GM10847 (cell line): ENCODE measurements around the gene INPP4A.

ENCODE experiments used
- POLR2A ChIP-seq: IDR thresholded peaks from 2 replicates; pipeline ENCODE4 v1.6.1; 2011; ENCODE audit not compliant: insufficient read length; ENCODE audit errors: extremely low read depth

The INPP4A gene

GRCh38 chr2:98467082-98467536 lies 22.5 kb downstream of the INPP4A start:
- TF ChIP-seq POLR2A, result no peak

GRCh38 chr2:98467652-98468051 lies 23.0 kb downstream of the INPP4A start:
- TF ChIP-seq POLR2A, result no peak

- no peak for TF ChIP-seq POLR2A
These were observed 24.1 kb downstream of the INPP4A start for GRCh38 chr2:98468621-98469236.

GRCh38 chr2:98469862-98470544 lies 25.3 kb downstream of the INPP4A start:
- no peak for TF ChIP-seq POLR2A

DNA sequence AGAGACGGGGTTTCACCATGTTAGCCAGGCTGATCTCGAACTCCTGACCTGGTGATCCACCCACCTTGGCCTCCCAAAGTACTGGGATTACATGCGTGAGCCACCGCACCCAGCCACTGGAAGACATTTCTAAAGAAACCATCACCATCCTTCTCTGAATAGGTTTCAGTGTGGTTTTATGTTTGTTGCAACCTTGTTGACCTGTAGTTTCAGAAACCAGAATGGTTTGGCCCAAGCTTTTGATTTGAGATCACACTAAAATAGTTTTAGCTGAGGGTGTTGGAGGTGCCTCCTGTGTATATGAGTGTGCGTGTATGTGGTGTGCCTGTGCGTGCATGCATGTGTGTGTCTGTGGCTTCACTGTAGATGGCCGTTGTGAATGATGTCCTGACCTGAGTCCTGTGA lies 26.2 kb downstream of the INPP4A start:
- TF ChIP-seq POLR2A, result no peak

DNA sequence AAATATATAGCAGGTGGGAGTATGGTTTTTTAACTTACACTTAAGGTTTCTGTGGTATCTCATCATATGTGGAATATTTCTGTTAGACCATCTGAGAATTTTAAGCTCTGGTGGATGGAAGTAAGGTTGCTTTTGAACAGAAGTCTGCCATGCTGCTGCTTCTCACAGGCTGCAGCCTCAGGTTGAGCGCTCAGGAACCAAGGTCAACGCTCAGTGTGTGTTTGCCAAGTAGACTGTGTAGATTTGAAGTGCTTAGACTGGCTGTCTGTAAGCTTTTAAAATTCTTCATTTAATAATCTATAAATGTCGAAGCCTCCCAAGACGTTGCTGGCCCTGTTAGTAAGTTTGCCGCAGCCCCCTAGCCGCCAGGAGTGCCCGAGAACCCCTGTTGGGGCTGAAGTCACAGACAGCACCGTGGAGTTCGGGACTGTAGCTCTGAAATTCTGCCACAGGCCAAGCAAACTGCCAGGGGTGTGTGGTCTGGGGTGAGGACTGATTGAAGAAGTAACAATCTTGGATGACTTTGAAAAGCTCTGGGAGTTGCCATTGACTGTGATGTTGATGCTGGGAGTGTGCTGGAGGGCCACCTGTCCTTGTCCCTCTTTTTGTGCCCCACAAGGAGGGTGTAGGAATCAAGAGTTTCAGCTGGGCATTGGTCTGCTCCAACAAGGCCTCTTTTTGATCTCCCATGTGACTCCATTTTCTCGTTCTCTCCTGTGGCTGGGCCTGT lies 26.9 kb downstream of the INPP4A start:
- TF ChIP-seq POLR2A, result no peak

GRCh38 chr2:98472132-98472650 lies 27.5 kb downstream of the INPP4A start:
- TF ChIP-seq POLR2A, result no peak

GRCh38 chr2:98472961-98473746 lies 28.5 kb downstream of the INPP4A start:
- TF ChIP-seq POLR2A, result no peak

- no peak for TF ChIP-seq POLR2A
These were observed 29.5 kb downstream of the INPP4A start for GRCh38 chr2:98473995-98474780.

- TF ChIP-seq POLR2A, result no peak
These were observed 30.4 kb downstream of the INPP4A start for GRCh38 chr2:98474979-98475632.

GRCh38 chr2:98476192-98476868 lies 31.7 kb downstream of the INPP4A start:
- no peak for TF ChIP-seq POLR2A

DNA sequence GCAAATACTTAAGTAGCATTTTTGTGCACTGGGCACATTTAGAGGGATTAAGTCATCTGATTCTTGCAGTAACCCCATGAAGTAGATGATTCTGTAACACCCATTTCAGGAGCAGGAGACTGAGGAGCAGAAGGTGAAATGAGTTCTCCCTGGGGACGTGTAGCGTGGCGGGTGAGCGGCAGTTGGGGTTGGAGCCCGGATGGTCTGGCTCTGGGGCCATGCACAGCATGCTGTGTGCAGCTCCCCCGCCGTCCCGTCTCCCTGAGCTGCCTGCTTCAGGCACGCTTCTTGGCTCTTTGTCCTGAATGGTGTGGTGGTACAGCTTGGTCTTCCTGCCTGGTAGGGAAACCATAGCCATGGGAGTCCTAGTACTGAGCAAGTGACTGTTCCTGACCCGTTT lies 32.4 kb downstream of the INPP4A start:
- TF ChIP-seq POLR2A, result no peak

DNA sequence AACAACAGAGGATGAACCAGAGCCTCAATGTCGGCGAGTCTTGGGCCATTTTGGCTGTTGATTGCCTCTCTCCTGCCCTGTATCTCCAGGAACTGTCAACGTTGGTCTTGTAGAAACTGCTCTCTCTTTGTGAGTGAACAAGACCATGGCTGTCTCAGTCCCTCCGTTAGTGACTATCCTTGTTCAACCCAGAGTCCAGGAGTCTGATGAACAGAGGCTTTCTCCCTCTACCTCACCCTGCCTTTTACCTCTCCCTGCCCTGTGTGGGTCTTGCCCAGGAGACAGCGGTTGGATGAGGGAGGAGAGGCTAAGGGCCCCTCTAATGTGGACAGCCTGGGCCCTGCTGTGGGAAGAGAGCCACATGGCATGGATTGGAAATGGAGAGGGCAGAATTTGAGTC lies 32.8 kb downstream of the INPP4A start:
- TF ChIP-seq POLR2A, result no peak
